Panc1 (cell line): Measurements from ENCODE around the gene SHISA8. TPM values are rescaled to one million over a fixed set of nuclear protein-coding genes. Genes with fewer than 3 reads are reported as not detected.

Experiments
- ATAC-seq: fragments of 200-7000 bp; cut with Tn5 transposase; 2 replicates; pipeline ENCODE4 v1.9.1; 2020; ENCODE audit warnings: mild to moderate bottlenecking, moderate library complexity
- BruUV-seq: library from RNA; stranded (reverse); fragments of 400-500 nt; replicated peaks from 2 replicates; lab custom pipeline; 2021; lab: Mats Ljungman, UMichigan
- CTCF ChIA-PET: fragments of 300-600 bp; sonication (Branson Sonifier 250); formaldehyde crosslinking; loops from one replicate; lab custom pipeline; 2022; ENCODE audit warnings: antibody characterized with exemption; lab: Charles Lee
- POLR2A ChIA-PET: fragments of 300-600 bp; sonication (Branson Sonifier 250); formaldehyde crosslinking; loops from one replicate; lab custom pipeline; 2022; ENCODE audit warnings: antibody characterized with exemption; lab: Charles Lee
- DNase-seq: peaks from one replicate; pipeline ENCODE4 v3.0.0-alpha.2; 2010; ENCODE audit warnings: low read depth, low spot score
- H3K27ac ChIP-seq: 2 replicates; pipeline ENCODE4 v1.5.1; 2011; ENCODE audit warnings: mild to moderate bottlenecking, low read length, inconsistent platforms
- H3K27me3 ChIP-seq: fragments of 200-500 bp; sonication (Bioruptor generic); 2 replicates; pipeline ENCODE4 v1.6.0; 2014; ENCODE audit warnings: low read length, inconsistent platforms; ENCODE audit not compliant: control insufficient read depth, insufficient read depth
- H3K36me3 ChIP-seq: fragments of 200-500 bp; sonication (Bioruptor generic); 2 replicates; pipeline ENCODE4 v1.5.1; 2014; ENCODE audit warnings: inconsistent platforms, mild to moderate bottlenecking, low read length, moderate library complexity; ENCODE audit not compliant: control insufficient read depth, insufficient read depth
- H3K4me1 ChIP-seq: 2 replicates; pipeline ENCODE4 v1.5.1; 2011; ENCODE audit warnings: inconsistent platforms, mild to moderate bottlenecking, low read length, moderate library complexity; ENCODE audit not compliant: control insufficient read depth, insufficient read depth
- H3K4me3 ChIP-seq, 2 experiments: 2 replicates each; pipeline ENCODE4 v1.5.1; 2011 to 2012; ENCODE audit warnings: low read depth in 2 of 2, low read length in 2 of 2, mild to moderate bottlenecking in 2 of 2, inconsistent platforms in 1 of 2, moderate library complexity in 1 of 2
- H3K9me3 ChIP-seq: fragments of 200-500 bp; sonication (Bioruptor generic); 2 replicates; pipeline ENCODE4 v1.5.1; 2014; ENCODE audit warnings: low read depth, mild to moderate bottlenecking, inconsistent platforms, low read length, moderate library complexity; ENCODE audit not compliant: control insufficient read depth, insufficient read depth
- POLR2AphosphoS5 ChIP-seq: IDR thresholded peaks from 2 replicates; pipeline ENCODE4 v1.6.1; 2012; ENCODE audit warnings: mild to moderate bottlenecking, low read depth, low read length, moderate library complexity
- SIN3A ChIP-seq: IDR thresholded peaks from 2 replicates; pipeline ENCODE4 v1.6.1; 2012; ENCODE audit warnings: low read depth, mild to moderate bottlenecking, low read length, moderate library complexity, borderline replicate concordance; ENCODE audit not compliant: insufficient read depth
- TCF7L2 ChIP-seq: IDR thresholded peaks from 2 replicates; pipeline ENCODE4 v1.6.1; 2011; ENCODE audit warnings: mild to moderate bottlenecking, low read depth, low read length, inconsistent platforms
- in situ Hi-C: cut with HindIII; loops from 2 replicates; pipeline ENCODE4 v1.10.0; 2016; ENCODE audit warnings: low sequenced_read_pairs, low pct_unique_long_range_greater_than_20kb
- intact Hi-C: fragments of 100-400 bp; cut with micrococcal nuclease; formaldehyde crosslinking; loops from one replicate; pipeline ENCODE4 v1.10.0; 2022; ENCODE audit not compliant: unreplicated experiment
- total RNA-seq: library from RNA; stranded (reverse); gene quantifications from one replicate; pipeline ENCODE4 v1.2.1, GENCODE V29; 2021; ENCODE audit not compliant: unreplicated experiment
- TF ChIP-seq, protein P1 (sequence below), 2 experiments: IDR thresholded peaks; 2 replicates each; pipeline ENCODE4 v1.6.1; 2011 to 2012; ENCODE audit warnings: low read depth in 2 of 2, control low read depth in 1 of 2, low read length in 1 of 2, mild to moderate bottlenecking in 1 of 2, moderate library complexity in 1 of 2; ENCODE audit not compliant: insufficient read depth in 1 of 2
- TF ChIP-seq, protein P2 (sequence below): fragments of 450-650 bp; IDR thresholded peaks from 2 replicates; pipeline ENCODE4 v1.5.1; 2017; ENCODE audit warnings: mild to moderate bottlenecking

Gene SHISA8
- total RNA-seq, 1 experiment from 2014 or later, result 0.62 TPM

DNA sequence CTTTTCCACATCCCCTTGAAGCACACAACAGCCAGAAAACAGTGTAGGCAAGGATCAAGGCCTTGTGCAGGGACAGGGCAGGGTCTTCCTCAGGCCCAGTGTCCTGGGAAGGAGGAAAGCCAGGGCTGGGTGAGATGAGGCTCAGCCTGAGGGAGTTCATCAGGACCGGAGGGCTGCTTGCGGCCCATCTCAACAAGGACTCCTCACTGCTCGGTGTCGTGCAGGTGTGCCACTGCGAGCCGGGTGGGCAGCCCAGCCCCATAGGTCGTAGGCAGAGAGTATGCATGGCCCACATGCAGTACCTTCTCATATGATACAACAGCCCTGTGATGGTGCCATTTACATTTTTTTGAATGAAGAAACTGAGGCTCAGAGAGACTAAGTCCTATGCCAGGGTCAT lies 12.9 kb downstream of the SHISA8 start:
- H3K9me3 ChIP-seq, result no peaks in the 10 kb centered on the region
- CTCF ChIA-PET, result no interaction called here
- H3K27ac ChIP-seq, result no peak overlapping the region
- no peak for DNase-seq
- H3K27me3 ChIP-seq, result no peaks in the 10 kb centered on the region
- H3K4me1 ChIP-seq, result no peaks in the 10 kb centered on the region
- POLR2A ChIA-PET, result no interaction called here
- no peak for ATAC-seq
- BruUV-seq, result no TSS peak
- no peak for TF ChIP-seq TCF7L2
- TF ChIP-seq, protein P1, sequence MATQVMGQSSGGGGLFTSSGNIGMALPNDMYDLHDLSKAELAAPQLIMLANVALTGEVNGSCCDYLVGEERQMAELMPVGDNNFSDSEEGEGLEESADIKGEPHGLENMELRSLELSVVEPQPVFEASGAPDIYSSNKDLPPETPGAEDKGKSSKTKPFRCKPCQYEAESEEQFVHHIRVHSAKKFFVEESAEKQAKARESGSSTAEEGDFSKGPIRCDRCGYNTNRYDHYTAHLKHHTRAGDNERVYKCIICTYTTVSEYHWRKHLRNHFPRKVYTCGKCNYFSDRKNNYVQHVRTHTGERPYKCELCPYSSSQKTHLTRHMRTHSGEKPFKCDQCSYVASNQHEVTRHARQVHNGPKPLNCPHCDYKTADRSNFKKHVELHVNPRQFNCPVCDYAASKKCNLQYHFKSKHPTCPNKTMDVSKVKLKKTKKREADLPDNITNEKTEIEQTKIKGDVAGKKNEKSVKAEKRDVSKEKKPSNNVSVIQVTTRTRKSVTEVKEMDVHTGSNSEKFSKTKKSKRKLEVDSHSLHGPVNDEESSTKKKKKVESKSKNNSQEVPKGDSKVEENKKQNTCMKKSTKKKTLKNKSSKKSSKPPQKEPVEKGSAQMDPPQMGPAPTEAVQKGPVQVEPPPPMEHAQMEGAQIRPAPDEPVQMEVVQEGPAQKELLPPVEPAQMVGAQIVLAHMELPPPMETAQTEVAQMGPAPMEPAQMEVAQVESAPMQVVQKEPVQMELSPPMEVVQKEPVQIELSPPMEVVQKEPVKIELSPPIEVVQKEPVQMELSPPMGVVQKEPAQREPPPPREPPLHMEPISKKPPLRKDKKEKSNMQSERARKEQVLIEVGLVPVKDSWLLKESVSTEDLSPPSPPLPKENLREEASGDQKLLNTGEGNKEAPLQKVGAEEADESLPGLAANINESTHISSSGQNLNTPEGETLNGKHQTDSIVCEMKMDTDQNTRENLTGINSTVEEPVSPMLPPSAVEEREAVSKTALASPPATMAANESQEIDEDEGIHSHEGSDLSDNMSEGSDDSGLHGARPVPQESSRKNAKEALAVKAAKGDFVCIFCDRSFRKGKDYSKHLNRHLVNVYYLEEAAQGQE (IDR thresholded peaks at IDR 0.05; ENCODE audit: insufficient read depth in 1 of 2, low read depth in 2 of 2, low read length in 1 of 2), result no peak
- TF ChIP-seq, protein P2, sequence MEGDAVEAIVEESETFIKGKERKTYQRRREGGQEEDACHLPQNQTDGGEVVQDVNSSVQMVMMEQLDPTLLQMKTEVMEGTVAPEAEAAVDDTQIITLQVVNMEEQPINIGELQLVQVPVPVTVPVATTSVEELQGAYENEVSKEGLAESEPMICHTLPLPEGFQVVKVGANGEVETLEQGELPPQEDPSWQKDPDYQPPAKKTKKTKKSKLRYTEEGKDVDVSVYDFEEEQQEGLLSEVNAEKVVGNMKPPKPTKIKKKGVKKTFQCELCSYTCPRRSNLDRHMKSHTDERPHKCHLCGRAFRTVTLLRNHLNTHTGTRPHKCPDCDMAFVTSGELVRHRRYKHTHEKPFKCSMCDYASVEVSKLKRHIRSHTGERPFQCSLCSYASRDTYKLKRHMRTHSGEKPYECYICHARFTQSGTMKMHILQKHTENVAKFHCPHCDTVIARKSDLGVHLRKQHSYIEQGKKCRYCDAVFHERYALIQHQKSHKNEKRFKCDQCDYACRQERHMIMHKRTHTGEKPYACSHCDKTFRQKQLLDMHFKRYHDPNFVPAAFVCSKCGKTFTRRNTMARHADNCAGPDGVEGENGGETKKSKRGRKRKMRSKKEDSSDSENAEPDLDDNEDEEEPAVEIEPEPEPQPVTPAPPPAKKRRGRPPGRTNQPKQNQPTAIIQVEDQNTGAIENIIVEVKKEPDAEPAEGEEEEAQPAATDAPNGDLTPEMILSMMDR, result no peak
- no peak for TF ChIP-seq SIN3A
- no peak for TF ChIP-seq POLR2AphosphoS5
- no peak overlapping the region for H3K4me3 ChIP-seq
- in situ Hi-C loops (no loop called here), intact Hi-C loops (no loop called here)
- no peaks in the 10 kb centered on the region; the same call in 1 of the 2 replicates for H3K36me3 ChIP-seq

DNA sequence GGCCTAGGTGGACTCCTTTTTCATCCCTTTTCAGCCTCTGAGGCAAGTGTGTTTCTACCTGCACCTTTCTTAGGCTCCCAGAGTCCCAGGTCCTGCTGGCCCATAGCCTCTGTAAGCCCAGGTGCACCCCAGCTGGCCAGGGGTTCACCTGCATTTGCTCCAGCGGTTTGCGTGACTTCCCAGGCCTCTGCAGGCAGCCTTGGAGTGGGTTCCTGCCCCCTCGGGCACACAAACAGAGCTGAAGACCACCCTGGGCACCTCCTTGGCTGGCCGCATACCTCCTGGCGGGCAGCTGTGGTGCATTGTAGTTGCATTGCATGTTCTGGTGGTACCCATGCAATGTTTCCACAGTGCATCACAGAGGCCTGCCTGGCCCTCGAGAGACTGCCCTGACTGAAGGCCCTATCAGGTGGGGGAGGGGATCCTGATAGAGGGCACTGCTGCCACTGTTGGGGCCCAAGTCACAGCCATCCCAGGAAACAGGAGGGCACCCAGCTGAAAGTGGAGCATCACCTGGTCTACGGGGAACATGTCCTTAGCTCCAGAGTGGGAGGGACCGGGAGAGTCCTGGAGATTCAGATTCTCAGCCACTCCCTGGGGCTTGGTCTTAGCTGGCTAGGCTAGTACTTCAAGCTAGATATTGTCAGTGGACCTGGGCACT lies 14.1 kb downstream of the SHISA8 start:
- in situ Hi-C loops (no loop called here), intact Hi-C loops (no loop called here)
- BruUV-seq, result no TSS peak
- Histone ChIP-seq H3K36me3 (no peaks in the 10 kb centered on the region; the same call in 1 of the 2 replicates), H3K4me3 (no peak overlapping the region), H3K9me3 (no peaks in the 10 kb centered on the region), H3K4me1 (no peaks in the 10 kb centered on the region), H3K27ac (no peak overlapping the region), H3K27me3 (no peaks in the 10 kb centered on the region)
- no peak for DNase-seq
- ATAC-seq, result no peak
- ChIA-PET POLR2A (no interaction called here), CTCF (no interaction called here)
- TF ChIP-seq SIN3A (no peak), TCF7L2 (no peak), POLR2AphosphoS5 (no peak)
- TF ChIP-seq, protein P2, result no peak
- TF ChIP-seq, protein P1 (IDR thresholded peaks at IDR 0.05; ENCODE audit: insufficient read depth in 1 of 2, low read depth in 2 of 2, low read length in 1 of 2), result no peak
